Hepatocyte (in vitro differentiated cells): ENCODE measurements around the gene ME2. TPM values are rescaled to one million over a fixed set of nuclear protein-coding genes. Genes with fewer than 3 reads are reported as not detected.
"Not testable (repeated sequence)": the region's sequence is repeated elsewhere in the genome, so short reads cannot be mapped to it uniquely, and the experiment has no call there.

Experiments
- DNase-seq: peaks from one replicate; pipeline ENCODE4 v3.0.0-alpha.2; 2016; ENCODE audit warnings: low spot score
- H2AFZ ChIP-seq: fragments of 200-600 bp; sonication (generic); 2 replicates; pipeline ENCODE4 v1.6.0; 2016; ENCODE audit warnings: antibody characterized with exemption, mild to moderate bottlenecking
- H3K27ac ChIP-seq: fragments of 200-600 bp; sonication (generic); 2 replicates; pipeline ENCODE4 v1.5.1; 2016; ENCODE audit warnings: mild to moderate bottlenecking
- H3K27me3 ChIP-seq: fragments of 200-600 bp; sonication (generic); 2 replicates; pipeline ENCODE4 v1.6.1; 2016
- H3K36me3 ChIP-seq: fragments of 200-600 bp; sonication (generic); replicated peaks from 2 replicates; pipeline ENCODE4 v1.5.1; 2016; ENCODE audit warnings: low read depth; ENCODE audit not compliant: insufficient read depth
- H3K4me1 ChIP-seq: fragments of 200-600 bp; sonication (generic); 2 replicates; pipeline ENCODE4 v1.5.1; 2016; ENCODE audit warnings: mild to moderate bottlenecking, moderate library complexity; ENCODE audit not compliant: insufficient read depth
- H3K4me2 ChIP-seq: fragments of 200-600 bp; sonication (generic); 2 replicates; pipeline ENCODE4 v1.6.0; 2016
- H3K4me3 ChIP-seq: fragments of 200-600 bp; sonication (generic); 2 replicates; pipeline ENCODE4 v1.5.1; 2016; ENCODE audit warnings: mild to moderate bottlenecking
- H3K79me2 ChIP-seq: fragments of 200-600 bp; sonication (generic); 2 replicates; pipeline ENCODE4 v1.6.0; 2017; ENCODE audit warnings: mild to moderate bottlenecking
- H3K9me2 ChIP-seq: fragments of 200-600 bp; sonication (generic); replicated peaks from 2 replicates; pipeline ENCODE4 v1.6.0; 2017; ENCODE audit warnings: mild to moderate bottlenecking; ENCODE audit not compliant: insufficient read depth
- H3K9me3 ChIP-seq: fragments of 200-600 bp; sonication (generic); 2 replicates; pipeline ENCODE4 v1.5.1; 2016; ENCODE audit warnings: low read depth, mild to moderate bottlenecking
- H4K20me1 ChIP-seq: fragments of 200-600 bp; sonication (generic); 2 replicates; pipeline ENCODE4 v1.6.0; 2016; ENCODE audit warnings: mild to moderate bottlenecking; ENCODE audit not compliant: insufficient read depth, poor library complexity, severe bottlenecking
- EZH2 ChIP-seq: fragments of 200-600 bp; sonication (generic); IDR thresholded peaks from 2 replicates; pipeline ENCODE4 v1.6.1; 2016; ENCODE audit warnings: antibody characterized with exemption, mild to moderate bottlenecking, borderline replicate concordance
- EZH2phosphoT487 ChIP-seq: fragments of 200-600 bp; sonication (generic); IDR thresholded peaks from one replicate; pipeline ENCODE4 v1.6.1; 2018; ENCODE audit warnings: antibody characterized with exemption, mild to moderate bottlenecking, low read depth, moderate library complexity; ENCODE audit not compliant: unreplicated experiment, severe bottlenecking
- WGBS: methylation state at CpG from one replicate; pipeline ENCODE4 v1.1.6; 2016; ENCODE audit warnings: low lambda C conversion rate; ENCODE audit errors: missing lambda C conversion rate; 5-methylcytosine and 5-hydroxymethylcytosine counted together
- polyA plus RNA-seq: library from polyadenylated mRNA; unstranded; fragments of >200 nt; fragmentation: Nextera tagmentation; extraction: Ambion mirVana; gene quantifications from 2 replicates; pipeline ENCODE4 v1.2.1, GENCODE V29; 2016
- total RNA-seq: library from RNA; depleted of rRNA; stranded (reverse); fragments of >200 nt; gene quantifications from 2 replicates; pipeline ENCODE4 v1.2.3, GENCODE V29; 2014
- TF ChIP-seq, protein P1 (sequence below): fragments of 200-600 bp; sonication (generic); IDR thresholded peaks from 2 replicates; pipeline ENCODE4 v1.5.1; 2016; ENCODE audit warnings: antibody characterized with exemption, mild to moderate bottlenecking; ENCODE audit not compliant: poor library complexity

Gene ME2
- total and polyA plus RNA-seq, 2 experiments from 2014 or later = 33.6 to 45.8 TPM

GRCh38 chr18:50832754-50833153 lies 46.2 kb upstream of the ME2 start:
- no peaks in the 10 kb centered on the region for H4K20me1 ChIP-seq
- H3K36me3 ChIP-seq = no peaks in the 10 kb centered on the region
- H3K9me3 ChIP-seq = no peaks in the 10 kb centered on the region
- H3K27me3 ChIP-seq = no peaks in the 10 kb centered on the region
- 90% methylated on average over 2 of the region's 2 CpGs for WGBS
- no peak overlapping the region for H3K4me3 ChIP-seq
- H3K9me2 ChIP-seq = no peaks in the 10 kb centered on the region
- no peak for TF ChIP-seq EZH2
- no peak for TF ChIP-seq EZH2phosphoT487
- TF ChIP-seq, protein P1, sequence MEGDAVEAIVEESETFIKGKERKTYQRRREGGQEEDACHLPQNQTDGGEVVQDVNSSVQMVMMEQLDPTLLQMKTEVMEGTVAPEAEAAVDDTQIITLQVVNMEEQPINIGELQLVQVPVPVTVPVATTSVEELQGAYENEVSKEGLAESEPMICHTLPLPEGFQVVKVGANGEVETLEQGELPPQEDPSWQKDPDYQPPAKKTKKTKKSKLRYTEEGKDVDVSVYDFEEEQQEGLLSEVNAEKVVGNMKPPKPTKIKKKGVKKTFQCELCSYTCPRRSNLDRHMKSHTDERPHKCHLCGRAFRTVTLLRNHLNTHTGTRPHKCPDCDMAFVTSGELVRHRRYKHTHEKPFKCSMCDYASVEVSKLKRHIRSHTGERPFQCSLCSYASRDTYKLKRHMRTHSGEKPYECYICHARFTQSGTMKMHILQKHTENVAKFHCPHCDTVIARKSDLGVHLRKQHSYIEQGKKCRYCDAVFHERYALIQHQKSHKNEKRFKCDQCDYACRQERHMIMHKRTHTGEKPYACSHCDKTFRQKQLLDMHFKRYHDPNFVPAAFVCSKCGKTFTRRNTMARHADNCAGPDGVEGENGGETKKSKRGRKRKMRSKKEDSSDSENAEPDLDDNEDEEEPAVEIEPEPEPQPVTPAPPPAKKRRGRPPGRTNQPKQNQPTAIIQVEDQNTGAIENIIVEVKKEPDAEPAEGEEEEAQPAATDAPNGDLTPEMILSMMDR = no peak
- H3K4me2 ChIP-seq = no peak overlapping the region
- no peaks in the 10 kb centered on the region for H3K79me2 ChIP-seq
- no peak overlapping the region for H3K27ac ChIP-seq
- H2AFZ ChIP-seq = no peak overlapping the region
- H3K4me1 ChIP-seq = no peaks in the 10 kb centered on the region
- no peak for DNase-seq

GRCh38 chr18:50833496-50833895 lies 45.4 kb upstream of the ME2 start:
- not testable (repeated sequence) for H3K27me3 ChIP-seq

GRCh38 chr18:50836521-50836957 lies 42.4 kb upstream of the ME2 start:
- WGBS = 78% methylated on average over 2 of the region's 2 CpGs
- no peaks in the 10 kb centered on the region for H3K79me2 ChIP-seq
- peaks cover 6% of the 10 kb centered on the region for H3K4me1 ChIP-seq
- H3K9me2 ChIP-seq = no peaks in the 10 kb centered on the region
- no peaks in the 10 kb centered on the region for H3K9me3 ChIP-seq
- H3K4me2 ChIP-seq = no peak overlapping the region
- H3K27me3 ChIP-seq = no peaks in the 10 kb centered on the region
- H4K20me1 ChIP-seq = no peaks in the 10 kb centered on the region
- no peak for TF ChIP-seq EZH2phosphoT487
- TF ChIP-seq EZH2 = no peak
- TF ChIP-seq, protein P1 = no peak
- H3K4me3 ChIP-seq = no peak overlapping the region
- no peak overlapping the region for H3K27ac ChIP-seq
- H2AFZ ChIP-seq = no peak overlapping the region
- no peak for DNase-seq
- no peaks in the 10 kb centered on the region for H3K36me3 ChIP-seq

More at GRCh38 chr18:50833496-50833895, 45.4 kb upstream of the ME2 start:
- H4K20me1 ChIP-seq, H3K4me2 ChIP-seq, DNase-seq, H3K4me1 ChIP-seq, H3K27ac ChIP-seq, H3K79me2 ChIP-seq, H3K4me3 ChIP-seq, H3K36me3 ChIP-seq, H3K9me3 ChIP-seq, H3K9me2 ChIP-seq, H2AFZ ChIP-seq: not testable (repeated sequence)
- WGBS = 95% methylated on average over 7 of the region's 7 CpGs

- TF ChIP-seq EZH2 (no peak), EZH2phosphoT487 (no peak)
- TF ChIP-seq, protein P1 = no peak
- no peaks in the 10 kb centered on the region for H3K36me3 ChIP-seq
- H3K4me3 ChIP-seq = no peak overlapping the region
- WGBS = 100% methylated on average over 2 of the region's 2 CpGs
- no peaks in the 10 kb centered on the region for H3K9me3 ChIP-seq
- no peaks in the 10 kb centered on the region for H4K20me1 ChIP-seq
- no peak overlapping the region for H3K27ac ChIP-seq
- H3K4me2 ChIP-seq = no peak overlapping the region
- no peak for DNase-seq
- H3K9me2 ChIP-seq = no peaks in the 10 kb centered on the region
- H2AFZ ChIP-seq = no peak overlapping the region
- H3K79me2 ChIP-seq = no peaks in the 10 kb centered on the region
- H3K4me1 ChIP-seq = peaks cover 6% of the 10 kb centered on the region
- no peaks in the 10 kb centered on the region for H3K27me3 ChIP-seq
Measured at GRCh38 chr18:50839341-50839740, 39.6 kb upstream of the ME2 start.
